ENCODE measurements around the gene ACADVL. TPM values are rescaled to one million over a fixed set of nuclear protein-coding genes. Genes with fewer than 3 reads are reported as not detected.
A peak's percentile ranks its signal among the peaks of the same experiment; 100 is the strongest.
"Not testable (repeated sequence)": the region's sequence is repeated elsewhere in the genome, so short reads cannot be mapped to it uniquely, and the experiment has no call there.

The ACADVL gene
- total RNA-seq, 1 experiment from 2014 or later, result 305 TPM

DNA sequence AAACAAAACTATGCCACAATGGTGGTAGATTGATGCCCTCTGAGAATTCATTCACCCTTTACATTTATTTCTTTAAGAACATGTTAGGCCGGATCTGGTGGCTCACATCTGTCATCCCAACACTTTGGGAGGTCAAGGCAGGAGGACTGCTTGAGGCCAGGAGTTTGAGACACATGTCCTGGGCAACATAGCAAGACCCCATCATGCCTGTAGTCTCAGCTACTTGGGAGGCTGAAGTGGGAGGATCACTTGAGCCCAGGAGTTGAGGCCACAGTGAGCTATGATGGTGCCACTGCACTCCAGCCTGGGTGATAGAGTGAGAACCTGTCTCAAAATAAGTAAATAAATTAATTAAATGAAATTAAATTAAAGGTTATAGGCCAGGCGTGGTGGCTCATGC is 37.6 kb upstream of the ACADVL start:
- H3K9me3 ChIP-seq (ENCODE audit: control insufficient read depth, insufficient read depth, low read depth, low read length); H3K27me3 ChIP-seq (ENCODE audit: control insufficient read depth, insufficient read depth, low read length); in situ Hi-C loops (cut with HindIII; ENCODE audit: low pct_unique_long_range_greater_than_20kb, low sequenced_read_pairs); intact Hi-C loops (cut with micrococcal nuclease; ENCODE audit: unreplicated experiment); H3K4me1 ChIP-seq (ENCODE audit: control insufficient read depth, insufficient read depth, low read length); ATAC-seq; CTCF ChIA-PET; DNase-seq (ENCODE audit: low read depth, low spot score); H3K4me3 ChIP-seq (ENCODE audit: low read depth in 2 of 2, low read length in 2 of 2); BruUV-seq (replicated peaks); H3K27ac ChIP-seq (ENCODE audit: low read length); H3K36me3 ChIP-seq (ENCODE audit: control insufficient read depth, insufficient read depth, low read length): not testable (repeated sequence)
- POLR2A ChIA-PET, result interaction anchor here (0.6 kb wide), 1 partner anchor 113 kb away, joined by 3 read pairs; no protein-coding TSS in a partner anchor

DNA sequence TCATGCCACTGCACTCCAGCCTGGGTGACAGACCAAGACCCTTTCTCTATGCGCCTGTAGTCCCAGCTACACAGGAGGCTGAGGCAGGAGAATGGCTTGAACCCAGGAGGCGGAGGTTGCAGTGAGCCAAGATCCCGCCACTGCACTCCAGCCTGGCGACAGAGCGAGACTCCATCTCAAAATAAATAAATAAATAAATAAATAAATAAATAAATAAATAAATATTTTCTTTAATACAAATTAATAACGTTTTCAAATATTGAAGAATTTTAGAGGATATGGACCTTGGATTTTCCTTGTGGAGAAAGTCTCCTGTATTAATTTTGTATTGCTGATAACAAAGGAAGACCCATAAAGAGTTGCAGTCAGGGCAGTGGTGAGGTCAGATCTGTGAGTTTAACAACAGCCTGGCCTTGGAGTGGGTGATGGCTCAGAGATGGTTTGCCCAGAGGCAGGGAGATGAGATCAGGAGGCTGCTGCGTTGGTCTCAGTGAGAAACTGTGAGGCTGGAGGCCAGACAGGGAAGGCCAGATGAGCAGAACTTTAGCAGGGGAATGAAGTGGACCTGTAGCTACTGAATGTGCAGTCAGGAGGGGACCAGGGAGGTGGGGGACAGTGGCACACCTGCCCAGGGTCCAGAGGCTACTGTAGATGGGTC is 36.2 kb upstream of the ACADVL start:
- no peaks in the 10 kb centered on the region for H3K4me1 ChIP-seq (ENCODE audit: control insufficient read depth, insufficient read depth, low read length)
- intact Hi-C loops (cut with micrococcal nuclease; ENCODE audit: unreplicated experiment), result no loop called here
- BruUV-seq (replicated peaks), result no TSS peak
- H3K9me3 ChIP-seq (ENCODE audit: control insufficient read depth, insufficient read depth, low read depth, low read length), result no peaks in the 10 kb centered on the region
- ATAC-seq (peak; percentile 42; the same call in 1 of the 2 replicates), DNase-seq (ENCODE audit: low read depth, low spot score) (no peak)
- ChIA-PET POLR2A (interaction anchor here (0.6 kb wide), 1 partner anchor 37 kb away, joined by 3 read pairs; no protein-coding TSS in a partner anchor), CTCF (no interaction called here)
- H3K36me3 ChIP-seq (ENCODE audit: control insufficient read depth, insufficient read depth, low read length), result no peaks in the 10 kb centered on the region
- TF ChIP-seq, protein P1, sequence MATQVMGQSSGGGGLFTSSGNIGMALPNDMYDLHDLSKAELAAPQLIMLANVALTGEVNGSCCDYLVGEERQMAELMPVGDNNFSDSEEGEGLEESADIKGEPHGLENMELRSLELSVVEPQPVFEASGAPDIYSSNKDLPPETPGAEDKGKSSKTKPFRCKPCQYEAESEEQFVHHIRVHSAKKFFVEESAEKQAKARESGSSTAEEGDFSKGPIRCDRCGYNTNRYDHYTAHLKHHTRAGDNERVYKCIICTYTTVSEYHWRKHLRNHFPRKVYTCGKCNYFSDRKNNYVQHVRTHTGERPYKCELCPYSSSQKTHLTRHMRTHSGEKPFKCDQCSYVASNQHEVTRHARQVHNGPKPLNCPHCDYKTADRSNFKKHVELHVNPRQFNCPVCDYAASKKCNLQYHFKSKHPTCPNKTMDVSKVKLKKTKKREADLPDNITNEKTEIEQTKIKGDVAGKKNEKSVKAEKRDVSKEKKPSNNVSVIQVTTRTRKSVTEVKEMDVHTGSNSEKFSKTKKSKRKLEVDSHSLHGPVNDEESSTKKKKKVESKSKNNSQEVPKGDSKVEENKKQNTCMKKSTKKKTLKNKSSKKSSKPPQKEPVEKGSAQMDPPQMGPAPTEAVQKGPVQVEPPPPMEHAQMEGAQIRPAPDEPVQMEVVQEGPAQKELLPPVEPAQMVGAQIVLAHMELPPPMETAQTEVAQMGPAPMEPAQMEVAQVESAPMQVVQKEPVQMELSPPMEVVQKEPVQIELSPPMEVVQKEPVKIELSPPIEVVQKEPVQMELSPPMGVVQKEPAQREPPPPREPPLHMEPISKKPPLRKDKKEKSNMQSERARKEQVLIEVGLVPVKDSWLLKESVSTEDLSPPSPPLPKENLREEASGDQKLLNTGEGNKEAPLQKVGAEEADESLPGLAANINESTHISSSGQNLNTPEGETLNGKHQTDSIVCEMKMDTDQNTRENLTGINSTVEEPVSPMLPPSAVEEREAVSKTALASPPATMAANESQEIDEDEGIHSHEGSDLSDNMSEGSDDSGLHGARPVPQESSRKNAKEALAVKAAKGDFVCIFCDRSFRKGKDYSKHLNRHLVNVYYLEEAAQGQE (IDR thresholded peaks at IDR 0.05; ENCODE audit: insufficient read depth in 1 of 2, low read depth in 2 of 2, low read length in 1 of 2), result no peak
- no peak for TF ChIP-seq POLR2AphosphoS5 (IDR thresholded peaks at IDR 0.05; ENCODE audit: low read depth, low read length)
- no peak for TF ChIP-seq SIN3A (IDR thresholded peaks at IDR 0.05; ENCODE audit: borderline replicate concordance, insufficient read depth, low read depth, low read length)
- no peak for TF ChIP-seq TCF7L2 (IDR thresholded peaks at IDR 0.05; ENCODE audit: low read depth, low read length)
- TF ChIP-seq, protein P2, sequence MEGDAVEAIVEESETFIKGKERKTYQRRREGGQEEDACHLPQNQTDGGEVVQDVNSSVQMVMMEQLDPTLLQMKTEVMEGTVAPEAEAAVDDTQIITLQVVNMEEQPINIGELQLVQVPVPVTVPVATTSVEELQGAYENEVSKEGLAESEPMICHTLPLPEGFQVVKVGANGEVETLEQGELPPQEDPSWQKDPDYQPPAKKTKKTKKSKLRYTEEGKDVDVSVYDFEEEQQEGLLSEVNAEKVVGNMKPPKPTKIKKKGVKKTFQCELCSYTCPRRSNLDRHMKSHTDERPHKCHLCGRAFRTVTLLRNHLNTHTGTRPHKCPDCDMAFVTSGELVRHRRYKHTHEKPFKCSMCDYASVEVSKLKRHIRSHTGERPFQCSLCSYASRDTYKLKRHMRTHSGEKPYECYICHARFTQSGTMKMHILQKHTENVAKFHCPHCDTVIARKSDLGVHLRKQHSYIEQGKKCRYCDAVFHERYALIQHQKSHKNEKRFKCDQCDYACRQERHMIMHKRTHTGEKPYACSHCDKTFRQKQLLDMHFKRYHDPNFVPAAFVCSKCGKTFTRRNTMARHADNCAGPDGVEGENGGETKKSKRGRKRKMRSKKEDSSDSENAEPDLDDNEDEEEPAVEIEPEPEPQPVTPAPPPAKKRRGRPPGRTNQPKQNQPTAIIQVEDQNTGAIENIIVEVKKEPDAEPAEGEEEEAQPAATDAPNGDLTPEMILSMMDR (IDR thresholded peaks at IDR 0.05), result no peak
- H3K4me3 ChIP-seq (ENCODE audit: low read depth in 2 of 2, low read length in 2 of 2), result no peak overlapping the region
- H3K27ac ChIP-seq (ENCODE audit: low read length), result no peak overlapping the region
- in situ Hi-C loops (cut with HindIII; ENCODE audit: low pct_unique_long_range_greater_than_20kb, low sequenced_read_pairs), result no loop called here
- no peaks in the 10 kb centered on the region for H3K27me3 ChIP-seq (ENCODE audit: control insufficient read depth, insufficient read depth, low read length)

DNA sequence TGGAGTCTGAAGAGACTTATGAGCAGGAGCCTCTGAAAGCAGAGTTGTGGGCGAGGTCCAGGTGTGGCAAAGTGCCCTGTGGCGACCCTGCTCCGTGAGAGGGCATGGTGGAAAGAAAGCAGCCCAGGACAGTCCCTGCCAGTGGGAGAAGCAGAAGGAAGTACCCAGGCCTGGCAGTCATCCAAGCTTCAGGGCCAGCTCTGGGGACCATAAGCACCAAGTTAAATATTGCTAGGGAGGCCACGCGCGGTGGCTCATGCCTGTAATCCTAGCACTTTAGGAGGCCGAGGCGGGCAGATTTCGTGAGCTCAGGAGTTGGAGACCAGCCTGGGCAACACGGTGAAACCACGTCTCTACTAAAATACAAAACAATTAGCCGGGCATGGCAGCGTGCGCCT is 35.6 kb upstream of the ACADVL start:
- Histone ChIP-seq H3K36me3 (ENCODE audit: control insufficient read depth, insufficient read depth, low read length) (no peaks in the 10 kb centered on the region), H3K4me1 (ENCODE audit: control insufficient read depth, insufficient read depth, low read length) (no peaks in the 10 kb centered on the region), H3K27ac (ENCODE audit: low read length) (no peak overlapping the region), H3K4me3 (ENCODE audit: low read depth in 2 of 2, low read length in 2 of 2) (no peak overlapping the region), H3K27me3 (ENCODE audit: control insufficient read depth, insufficient read depth, low read length) (no peaks in the 10 kb centered on the region), H3K9me3 (ENCODE audit: control insufficient read depth, insufficient read depth, low read depth, low read length) (no peaks in the 10 kb centered on the region)
- ATAC-seq (no peak), DNase-seq (ENCODE audit: low read depth, low spot score) (no peak)
- TF ChIP-seq, protein P2 (IDR thresholded peaks at IDR 0.05), result no peak
- no peak for TF ChIP-seq SIN3A (IDR thresholded peaks at IDR 0.05; ENCODE audit: borderline replicate concordance, insufficient read depth, low read depth, low read length)
- POLR2A ChIA-PET, result interaction anchor here (0.6 kb wide), 1 partner anchor 36 kb away, joined by 3 read pairs; no protein-coding TSS in a partner anchor
- in situ Hi-C loops (cut with HindIII; ENCODE audit: low pct_unique_long_range_greater_than_20kb, low sequenced_read_pairs), result no loop called here
- CTCF ChIA-PET, result no interaction called here
- intact Hi-C loops (cut with micrococcal nuclease; ENCODE audit: unreplicated experiment), result no loop called here
- BruUV-seq (replicated peaks), result no TSS peak
